T-helper 2 cell (primary cell): ENCODE results near the gene LRRC27.
"Not testable (repeated sequence)": the region's sequence is repeated elsewhere in the genome, so short reads cannot be mapped to it uniquely, and the experiment has no call there.

Source experiments
- DNase-seq, 5 experiments: peaks; one replicate each; pipeline versions ENCODE4 v3.0.0 to v3.0.0-alpha.2; 2012 to 2022

The LRRC27 gene

DNA sequence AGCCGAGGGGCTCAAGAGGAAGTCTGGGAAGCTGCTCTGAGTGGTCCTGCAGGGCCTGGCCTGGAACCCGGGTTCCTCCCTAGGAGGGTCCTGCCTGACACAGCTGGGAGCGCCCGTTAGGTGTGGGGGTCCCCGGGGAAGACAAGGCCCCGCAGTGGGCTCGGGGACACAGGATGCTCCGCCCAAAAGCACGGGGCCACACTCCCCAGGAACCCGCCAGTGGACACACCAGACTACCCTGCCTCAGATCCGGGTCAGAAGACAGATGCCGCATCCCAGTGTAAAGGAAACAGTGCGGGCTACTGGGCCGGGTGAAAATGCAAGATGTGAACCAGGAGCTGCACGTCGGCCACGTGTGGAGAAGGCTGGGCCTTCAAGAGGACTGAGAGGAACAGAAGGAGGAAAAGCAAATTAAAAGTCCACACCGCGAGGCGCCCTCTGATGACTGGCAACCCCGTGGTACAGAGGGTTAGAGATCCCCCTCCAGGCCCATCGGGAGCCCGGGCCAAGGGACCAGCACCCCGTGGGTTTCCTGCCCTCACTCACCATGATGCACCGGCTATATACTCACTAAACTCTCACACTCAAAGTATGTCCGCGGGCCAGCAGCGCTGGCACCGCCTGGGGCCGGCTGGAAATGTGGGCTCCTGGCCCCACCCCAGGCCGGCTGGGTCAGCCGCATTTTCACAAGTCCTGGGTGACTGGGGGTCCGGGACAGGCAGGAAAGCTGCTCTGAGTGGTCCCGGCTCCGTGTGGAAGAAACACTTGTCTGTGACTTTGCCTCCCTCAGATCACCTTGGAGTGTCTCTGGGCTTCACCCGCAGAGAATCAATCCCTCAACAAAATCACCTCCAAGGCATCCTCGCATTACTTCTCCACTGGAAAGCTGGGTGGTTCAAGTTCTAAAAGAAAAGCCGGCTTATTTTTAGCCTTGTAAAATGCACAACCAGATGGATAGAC is 30.3 kb upstream of the LRRC27 start:
- no peak for DNase-seq

GRCh38 chr10:132302421-132303310 is 29.3 kb upstream of the LRRC27 start:
- no peak for DNase-seq

DNA sequence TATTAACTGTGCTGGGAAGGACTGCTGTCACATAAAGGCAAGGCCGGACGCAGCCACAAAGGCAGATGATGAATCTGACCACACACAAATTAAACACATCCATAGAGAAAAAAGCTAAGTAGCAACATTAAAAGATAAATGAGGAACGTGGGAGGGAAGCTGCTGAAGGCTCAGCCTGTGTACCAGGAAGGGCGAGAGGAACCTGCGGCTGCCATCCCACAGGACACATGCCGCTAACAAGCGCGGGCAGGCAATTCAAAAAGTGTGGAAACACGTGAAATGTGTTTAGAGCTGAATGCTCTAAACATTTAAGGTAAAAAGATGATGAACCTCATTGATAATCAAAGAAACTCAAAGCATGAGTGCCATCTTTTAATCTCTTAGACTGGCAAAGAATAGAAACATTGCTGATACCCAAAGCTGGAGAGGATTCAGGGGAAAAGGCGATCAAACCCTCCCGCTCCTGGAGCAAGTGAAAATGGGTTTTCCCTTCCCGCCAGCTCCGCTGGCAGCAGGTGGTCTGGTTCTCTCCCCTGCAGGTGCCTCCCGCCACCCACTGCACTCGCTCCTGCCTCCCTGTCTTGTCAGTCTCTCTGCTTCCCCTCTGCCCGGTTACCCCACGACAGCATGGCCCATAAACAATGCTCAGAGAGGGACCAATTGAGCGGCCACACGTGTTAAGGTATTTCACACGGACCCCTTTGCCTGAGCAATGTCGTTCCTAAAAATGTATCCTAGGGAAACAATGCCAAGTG is 28.5 kb upstream of the LRRC27 start:
- no peak for DNase-seq

DNA sequence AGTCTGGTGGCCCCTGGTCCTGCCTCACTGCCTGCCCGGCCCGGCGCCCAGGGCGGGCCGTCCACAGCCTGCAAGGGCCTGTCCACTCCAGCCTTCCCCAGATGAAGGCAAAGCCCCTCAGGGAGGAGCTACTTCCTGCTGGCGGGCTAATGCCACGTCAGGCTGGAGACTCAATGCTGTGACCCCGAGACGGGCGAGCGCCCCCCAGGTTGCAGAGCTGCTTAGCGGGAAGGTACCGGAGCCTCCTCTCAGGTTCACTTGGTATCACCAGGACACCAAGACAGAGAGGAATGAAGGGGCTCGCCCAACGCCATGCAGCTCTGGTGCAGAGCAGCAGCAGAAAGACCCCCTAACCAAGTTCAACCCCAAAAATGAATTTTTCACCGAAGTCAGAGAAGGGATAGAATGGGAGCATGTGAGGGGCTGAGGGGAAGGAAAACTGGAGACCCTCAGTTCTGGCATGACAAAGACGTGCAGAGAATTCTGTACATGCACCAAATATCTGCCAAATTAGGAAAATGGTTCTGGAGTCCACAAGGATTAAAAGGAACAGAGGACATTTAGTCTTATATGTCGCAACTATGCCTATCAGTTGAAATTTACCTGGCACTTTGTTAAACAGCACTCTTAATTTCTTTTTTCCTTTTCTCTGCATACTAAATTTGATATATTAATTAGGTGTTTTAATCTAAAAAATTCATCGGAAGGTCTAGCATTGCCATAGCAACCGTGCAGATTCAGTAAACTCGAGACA is 27.1 kb upstream of the LRRC27 start:
- no peak for DNase-seq

DNA sequence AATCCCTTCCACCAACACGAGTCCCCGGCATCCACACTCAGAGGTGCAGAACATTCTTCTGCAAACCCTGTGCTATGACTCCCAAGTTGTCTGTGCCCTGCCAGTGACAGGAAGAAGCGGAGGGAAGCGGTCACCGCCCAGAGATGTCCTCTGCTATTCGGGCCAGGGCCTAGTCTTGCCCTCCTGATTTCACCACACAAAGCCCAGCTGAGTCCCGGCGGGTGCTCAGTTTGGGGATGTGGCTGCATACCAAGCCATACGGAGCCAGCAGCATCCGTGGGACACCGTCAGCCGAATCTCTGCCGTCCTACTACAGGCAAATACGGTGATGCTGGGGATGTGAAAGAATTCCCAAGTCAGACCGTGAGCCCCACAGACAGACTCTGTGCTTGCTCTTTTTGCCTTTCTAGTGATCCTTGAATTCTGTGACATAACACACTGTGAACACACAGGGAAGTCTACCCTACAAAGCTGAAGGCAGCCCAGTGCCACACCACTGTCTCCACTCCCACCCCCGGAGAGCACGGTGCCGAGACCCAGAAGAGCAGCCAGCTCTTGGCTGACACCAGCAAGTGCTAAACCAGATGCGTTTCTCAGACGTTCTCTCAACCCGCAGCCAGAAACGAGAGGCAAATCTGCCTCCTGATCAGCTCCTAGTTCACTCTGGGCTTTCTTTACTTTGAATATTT is 26.2 kb upstream of the LRRC27 start:
- DNase-seq = no peak

DNA sequence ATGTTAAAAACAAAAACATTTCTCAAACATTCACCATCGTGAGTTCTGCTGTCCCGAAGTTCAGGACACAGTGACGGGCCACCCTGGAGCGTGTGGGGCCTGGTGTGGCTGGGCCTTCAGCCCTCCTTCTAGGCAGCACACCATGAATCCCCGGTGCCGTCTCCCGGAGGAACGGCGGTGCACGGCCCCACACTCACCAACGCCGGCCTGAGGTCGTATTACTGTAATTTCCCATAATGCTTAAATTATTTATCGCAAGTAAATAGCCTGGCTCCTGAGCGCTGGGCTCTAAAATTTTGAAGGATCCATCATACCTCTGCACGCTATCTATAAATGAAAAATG is 25.7 kb upstream of the LRRC27 start:
- DNase-seq = no peak

DNA sequence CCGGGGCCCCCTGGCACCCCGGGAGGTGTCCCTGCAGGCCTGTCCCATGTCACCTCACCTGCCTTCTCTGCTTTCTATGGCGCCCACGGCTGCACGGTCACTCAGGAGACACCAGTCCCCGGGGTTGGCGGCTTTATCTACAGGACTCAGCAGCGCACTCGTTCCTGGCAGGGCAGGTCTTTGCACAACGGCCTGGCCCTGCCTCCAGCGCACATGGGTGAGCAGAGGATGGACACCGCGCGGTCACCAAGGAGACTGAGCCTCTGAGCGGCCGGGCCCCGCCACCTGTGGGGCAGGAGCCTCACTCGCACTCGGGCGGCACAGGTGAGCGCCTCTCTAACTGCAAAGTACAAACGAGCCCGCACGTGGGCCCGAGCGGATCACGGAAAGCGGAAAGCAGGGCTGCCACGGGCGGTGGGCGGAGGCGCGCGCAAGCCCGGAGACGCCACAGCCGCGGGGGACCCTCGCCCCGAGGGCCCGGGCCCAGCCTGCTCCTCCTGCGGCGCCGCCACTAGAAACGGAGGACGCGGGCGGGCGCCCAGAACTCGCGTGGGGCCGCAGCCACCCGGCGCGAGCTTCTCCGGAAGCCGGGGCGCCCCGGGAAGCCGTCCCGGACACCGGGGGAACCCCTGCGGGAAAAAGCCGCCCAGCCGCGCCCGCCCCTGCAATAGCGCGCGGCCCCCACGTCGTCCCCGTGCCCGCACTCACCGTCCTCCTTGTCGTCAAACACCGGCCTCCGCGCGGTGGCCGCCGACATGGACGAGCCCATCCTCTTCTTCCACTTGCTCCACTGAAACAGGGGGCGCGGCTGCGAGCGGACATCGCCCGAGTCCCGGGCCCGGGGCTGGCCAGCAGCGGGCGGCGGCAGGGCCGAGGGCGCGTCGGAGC is 24.9 kb upstream of the LRRC27 start:
- peak in 2 of 5 experiments; percentile 29 to 30 for DNase-seq

- peak; percentile 78 to 90 (median 88) for DNase-seq
Observed at GRCh38 chr10:132307823-132308586, 24.0 kb upstream of the LRRC27 start, which contains the start of gene STK32C. STK32C (minus strand) TSS chr10:132307950; CDS start chr10:132307833, 117 bp downstream.

DNA sequence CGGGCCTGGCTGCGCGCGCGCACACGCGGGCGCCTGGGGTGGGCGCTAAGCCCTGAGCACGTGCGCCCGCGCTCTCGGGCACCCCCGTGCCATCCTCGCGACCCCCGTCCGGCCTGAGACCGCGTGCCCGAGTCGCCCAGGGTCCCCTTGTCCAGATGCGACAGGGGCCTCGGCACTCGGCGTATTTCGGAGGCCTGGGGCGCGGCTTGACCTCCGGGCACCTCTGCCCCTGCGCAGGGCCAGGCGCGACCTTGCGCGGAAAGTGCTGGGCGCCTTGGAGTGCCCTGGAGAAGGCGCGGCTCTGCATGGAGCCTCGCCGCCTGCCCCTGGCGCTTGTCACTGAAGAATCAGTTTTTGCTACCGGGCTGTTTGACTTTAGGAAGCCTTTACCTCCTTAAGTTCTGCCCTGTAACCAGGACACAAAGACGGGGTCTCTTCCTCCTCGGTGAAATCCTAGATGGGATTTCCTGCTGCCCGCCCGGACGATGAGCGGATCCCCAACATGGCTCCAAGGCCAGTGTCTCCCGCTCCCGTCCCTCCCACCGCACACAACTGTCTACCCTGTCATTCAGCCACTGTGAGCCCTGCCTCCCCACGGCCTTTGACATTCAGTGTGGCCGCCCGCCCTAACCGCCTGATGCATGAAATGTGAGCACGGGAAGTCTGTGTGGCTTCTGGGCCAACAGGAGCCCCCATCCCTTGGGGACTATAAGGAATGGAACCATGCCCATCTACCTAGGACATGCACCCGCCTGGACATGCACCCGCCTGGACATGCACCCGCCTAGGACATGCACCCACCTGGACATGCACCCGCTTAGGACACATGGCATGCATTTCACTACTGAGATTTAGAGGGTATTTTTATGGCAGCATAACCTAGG is 23.2 kb upstream of the LRRC27 start:
- DNase-seq = peak in 1 of 5 experiments; percentile 27

- DNase-seq = no peak
Observed at GRCh38 chr10:132309471-132309865, 22.5 kb upstream of the LRRC27 start.

DNA sequence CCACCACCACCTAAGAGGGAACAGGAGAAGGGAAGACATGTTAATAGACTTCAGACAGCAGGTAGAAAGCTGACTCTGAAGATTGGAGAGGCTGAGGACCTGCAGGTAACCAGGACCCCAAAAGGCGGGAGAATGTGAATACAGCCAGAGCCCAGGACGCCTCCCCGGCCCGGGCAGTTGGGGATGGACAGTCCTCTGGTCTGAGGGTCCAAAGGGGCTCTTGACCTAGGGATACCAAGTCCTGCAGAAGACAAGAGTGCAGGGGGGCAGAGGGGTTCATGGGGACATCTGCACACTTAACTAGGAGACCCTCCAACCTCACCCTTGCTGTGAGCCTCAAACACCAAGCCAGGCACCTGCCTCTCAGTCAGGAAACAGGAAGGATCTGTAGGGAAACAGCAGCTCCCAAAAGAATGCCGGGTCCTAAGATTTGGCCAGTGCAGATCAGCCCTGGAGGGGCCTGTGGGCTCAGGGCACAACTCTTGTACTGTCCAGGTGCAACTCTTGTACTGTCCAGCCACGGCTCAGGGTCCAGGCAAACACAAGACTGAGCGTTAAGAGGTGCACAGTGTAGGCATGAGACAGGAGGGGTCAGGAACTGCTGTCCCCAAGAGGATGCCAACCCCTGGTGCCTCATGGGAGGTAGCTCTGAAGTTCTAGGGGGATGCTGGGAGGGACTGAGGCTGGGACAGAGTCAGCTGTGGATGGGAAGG is 22.0 kb upstream of the LRRC27 start:
- DNase-seq = no peak

DNA sequence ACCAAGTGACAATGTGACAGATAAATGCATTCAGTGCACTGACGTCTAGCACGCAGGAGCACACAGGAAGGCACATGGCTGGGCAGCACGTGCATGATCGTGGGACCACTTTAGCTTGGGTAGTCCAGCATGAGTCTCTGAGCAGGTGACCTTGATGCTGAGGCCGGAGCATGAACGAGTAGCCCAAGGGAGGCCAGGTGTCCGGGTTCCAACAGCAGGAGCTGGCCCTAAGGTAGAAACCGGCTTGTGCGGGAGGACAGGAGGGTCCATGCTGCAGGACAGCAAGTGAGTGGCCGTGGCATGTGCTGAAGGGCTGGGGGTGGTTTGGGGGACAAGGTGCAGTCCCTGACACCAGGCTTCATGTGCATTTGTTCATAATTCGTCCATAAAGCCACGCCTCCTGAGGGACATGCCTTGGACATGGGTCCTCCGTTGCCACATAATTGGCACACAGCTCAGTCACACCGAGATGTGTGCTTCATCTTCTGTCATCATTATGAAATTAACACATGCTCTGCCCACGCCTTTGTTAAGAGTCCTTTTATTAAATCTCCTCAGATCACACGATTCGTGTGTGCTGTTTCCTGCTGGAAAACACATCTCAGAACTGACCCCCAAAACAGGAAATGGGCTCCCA is 21.2 kb upstream of the LRRC27 start:
- DNase-seq = no peak

GRCh38 chr10:132311338-132311939 is 20.6 kb upstream of the LRRC27 start:
- no peak for DNase-seq

DNA sequence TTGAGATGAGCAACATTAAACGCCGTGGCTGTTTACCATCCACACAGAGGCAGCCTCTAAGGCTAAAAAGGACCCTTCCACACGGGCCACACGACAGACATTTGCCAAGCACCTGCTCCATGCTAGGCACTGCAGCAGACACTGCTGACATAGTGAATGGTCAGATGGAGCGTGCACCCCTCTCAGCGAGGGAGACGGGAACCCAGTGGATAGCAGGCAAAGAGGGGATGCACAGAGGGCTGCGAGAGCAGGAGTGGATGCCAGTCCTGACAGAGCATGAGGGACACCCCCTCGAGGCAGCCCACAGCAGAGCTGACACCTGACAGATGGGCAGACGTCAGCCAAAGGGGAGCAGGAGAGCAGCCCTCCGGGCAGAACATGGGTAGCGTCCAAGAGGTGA is 18.7 kb upstream of the LRRC27 start:
- DNase-seq = no peak

DNA sequence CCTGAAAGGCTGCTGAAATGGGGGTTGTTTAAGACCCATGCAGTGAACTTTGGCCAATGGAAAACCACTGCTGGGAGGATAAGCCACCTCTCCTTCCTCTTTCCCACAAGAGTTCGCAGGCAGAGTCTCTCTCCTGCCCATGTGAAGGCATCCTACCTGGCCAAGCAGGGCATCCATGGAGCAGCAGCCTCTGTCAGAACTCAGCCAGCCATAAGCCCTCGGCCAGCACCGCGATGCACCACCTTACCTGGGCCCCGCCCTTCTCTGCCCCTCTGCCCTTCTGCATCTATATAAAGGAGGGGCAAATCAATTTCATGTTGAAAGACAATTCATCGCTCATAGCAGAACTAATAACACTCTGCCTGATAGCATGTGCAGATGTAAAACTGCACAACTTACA is 18.1 kb upstream of the LRRC27 start:
- DNase-seq = no peak

GRCh38 chr10:132314336-132314735 is 17.7 kb upstream of the LRRC27 start:
- no peak for DNase-seq

GRCh38 chr10:132314881-132315280 is 17.1 kb upstream of the LRRC27 start:
- DNase-seq = not testable (repeated sequence)
